Mucosa of descending colon (tissue), 3 donors: ENCODE data around the gene CCDC187. TPM values are rescaled to one million over a fixed set of nuclear protein-coding genes. Genes with fewer than 3 reads are reported as not detected.

ENCODE experiments used
- ATAC-seq: fragments of 200-7000 bp; cut with Tn5 transposase; one replicate; pipeline ENCODE4 v1.9.1; 2020; ENCODE audit warnings: mild to moderate bottlenecking, moderate library complexity
- DNase-seq, 3 donors: peaks; one replicate each; pipeline ENCODE4 v3.0.0-alpha.2; 2020
- H3K36me3 ChIP-seq: fragments of 200-600 bp; one replicate; pipeline ENCODE4 v1.8.0; 2021; ENCODE audit warnings: low read depth, mild to moderate bottlenecking
- H3K4me1 ChIP-seq: fragments of 200-600 bp; one replicate; pipeline ENCODE4 v1.8.0; 2021; ENCODE audit warnings: low read depth, mild to moderate bottlenecking
- H3K4me3 ChIP-seq: fragments of 200-600 bp; one replicate; pipeline ENCODE4 v1.8.0; 2021; ENCODE audit warnings: mild to moderate bottlenecking
- H3K9me3 ChIP-seq: fragments of 200-600 bp; one replicate; pipeline ENCODE4 v1.8.0; 2021; ENCODE audit warnings: mild to moderate bottlenecking
- CTCF ChIP-seq: fragments of 200-600 bp; IDR thresholded peaks from one replicate; pipeline ENCODE4 v1.8.0; 2022; ENCODE audit warnings: antibody characterized with exemption, mild to moderate bottlenecking
- intact Hi-C, 2 donors: fragments of 100-400 bp; cut with DNase I in 1 of 2; cut with micrococcal nuclease in 1 of 2; formaldehyde crosslinking; loops; one replicate each; pipeline versions ENCODE4 v1.11.0 to v1.11.1; 2022; cut with DNase I, micrococcal nuclease
- total RNA-seq, 3 donors: library from RNA; stranded (reverse); fragmentation: NEBNext Ultra II Directional in 2 of 3; extraction: Animal tissue kit (Norgen Biotek cat#: 25700) in 2 of 3; gene quantifications; one replicate each; pipeline versions ENCODE4 v1.2.1 to v1.2.4, GENCODE V29; 2021 to 2023
- donor health status: DM: no; HTN: no; CAD: no; lungs with moderate emphysema.
- donor health status: DM: no; HTN: no; CAD: no.
- donor health status: DM: no; HTN: yes; CAD: no.

The CCDC187 gene
- total RNA-seq, 3 donors from 2014 or later = 0.19 to 0.93 (median 0.48) TPM

DNA sequence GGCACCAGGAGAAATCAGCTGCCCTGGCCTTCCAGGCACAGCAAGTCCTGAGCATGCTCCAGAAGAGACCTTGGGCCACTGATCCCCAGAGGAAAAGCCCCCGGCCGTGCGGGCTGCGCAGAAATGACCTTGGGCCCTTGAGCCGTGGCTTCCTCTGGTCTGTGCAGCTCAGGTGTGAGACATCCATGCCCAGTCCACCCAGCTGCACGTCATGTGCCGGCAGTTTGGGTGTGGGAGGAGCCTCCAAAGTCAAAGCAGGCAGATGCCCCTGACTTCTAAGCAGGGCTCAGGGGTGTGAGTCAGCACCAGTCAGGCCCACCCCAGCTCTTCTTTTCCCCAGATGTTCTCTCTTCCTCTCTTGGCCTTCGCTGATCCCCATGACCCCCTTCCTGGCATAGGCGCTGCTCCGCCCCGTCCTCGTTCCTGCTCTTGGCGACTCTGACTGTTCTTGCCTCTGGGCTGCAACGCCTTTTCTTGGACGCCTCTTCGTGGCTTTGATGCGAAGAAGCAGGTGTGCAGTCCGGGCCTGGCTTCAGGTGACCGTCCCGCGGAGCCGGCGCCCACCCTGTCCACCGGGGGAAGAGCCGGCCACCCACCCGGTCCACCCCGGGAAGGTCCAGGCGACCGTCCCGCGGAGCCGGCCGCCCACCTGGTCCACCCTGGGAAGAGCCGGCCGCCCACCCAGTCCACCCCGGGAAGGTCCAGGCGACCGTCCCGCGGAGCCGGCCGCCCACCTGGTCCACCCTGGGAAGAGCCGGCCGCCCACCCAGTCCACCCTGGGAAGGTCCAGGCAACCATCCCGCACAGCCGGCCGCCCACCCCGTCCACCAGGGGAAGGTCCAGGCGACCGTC lies 52.4 kb downstream of the CCDC187 start:
- ATAC-seq = no peak
- H3K4me1 ChIP-seq = no peaks in the 10 kb centered on the region
- intact Hi-C loops = no loop called here

GRCh38 chr9:136250676-136251075 lies 53.2 kb downstream of the CCDC187 start:
- intact Hi-C loops = no loop called here
- ATAC-seq (no peak), DNase-seq (no peak)
- Histone ChIP-seq H3K4me1 (no peaks in the 10 kb centered on the region), H3K36me3 (no peaks in the 10 kb centered on the region), H3K4me3 (no peak overlapping the region), H3K9me3 (no peaks in the 10 kb centered on the region)
- no peak for TF ChIP-seq CTCF

More for the DNA sequence above, 52.4 kb downstream of the CCDC187 start:
- Histone ChIP-seq H3K36me3 (no peaks in the 10 kb centered on the region), H3K9me3 (no peaks in the 10 kb centered on the region), H3K4me3 (no peak overlapping the region)
- TF ChIP-seq CTCF = no peak
- DNase-seq = no peak

GRCh38 chr9:136249877-136250559 lies 53.9 kb downstream of the CCDC187 start:
- intact Hi-C loops = no loop called here
- TF ChIP-seq CTCF = no peak
- ATAC-seq (no peak), DNase-seq (no peak)
- Histone ChIP-seq H3K4me1 (peaks cover under 1% of the 10 kb centered on the region), H3K36me3 (no peaks in the 10 kb centered on the region), H3K4me3 (no peak overlapping the region), H3K9me3 (no peaks in the 10 kb centered on the region)

GRCh38 chr9:136248951-136249876 lies 54.7 kb downstream of the CCDC187 start:
- no peaks in the 10 kb centered on the region for H3K9me3 ChIP-seq
- TF ChIP-seq CTCF = no peak
- H3K4me1 ChIP-seq = peaks cover 8% of the 10 kb centered on the region
- no peak overlapping the region for H3K4me3 ChIP-seq
- H3K36me3 ChIP-seq = no peaks in the 10 kb centered on the region
- no peak for DNase-seq
- intact Hi-C loops = no loop called here
- ATAC-seq = no peak

GRCh38 chr9:136247947-136248637 lies 55.8 kb downstream of the CCDC187 start:
- no peak for DNase-seq
- no peak for ATAC-seq
- Histone ChIP-seq H3K9me3 (no peaks in the 10 kb centered on the region), H3K4me3 (no peak overlapping the region), H3K36me3 (no peaks in the 10 kb centered on the region), H3K4me1 (peaks cover 9% of the 10 kb centered on the region)
- no peak for TF ChIP-seq CTCF
- intact Hi-C loops = no loop called here
